Heart left ventricle (tissue), 16 donors: ENCODE data around the gene CPT1B. TPM values are rescaled to one million over a fixed set of nuclear protein-coding genes. Genes with fewer than 3 reads are reported as not detected.
"Not testable (repeated sequence)": the region's sequence is repeated elsewhere in the genome, so short reads cannot be mapped to it uniquely, and the experiment has no call there.

Source experiments
- ATAC-seq, 4 donors: fragments of 200-7000 bp; cut with Tn5 transposase; one replicate each; pipeline ENCODE4 v1.9.1; 2020 to 2022; ENCODE audit warnings: moderate library complexity in 4 of 4, mild to moderate bottlenecking in 3 of 4, moderate number of reproducible peaks in 1 of 4
- DNase-seq, 5 donors: peaks; one replicate each; pipeline ENCODE4 v3.0.0-alpha.2; 2020
- H3K27ac ChIP-seq, 12 donors: fragments of 200-600 bp; sonication (generic) in 4 of 12; one replicate each; pipeline versions ENCODE4 v1.5.0 to v1.8.0; 2016 to 2022; ENCODE audit warnings: mild to moderate bottlenecking in 2 of 12
- H3K27me3 ChIP-seq, 9 donors: fragments of 200-600 bp; sonication (generic) in 2 of 9; one replicate each; pipeline versions ENCODE4 v1.5.1 to v1.8.0; 2016 to 2022; ENCODE audit warnings: mild to moderate bottlenecking in 3 of 9
- H3K36me3 ChIP-seq, 9 donors: fragments of 200-600 bp; sonication (generic) in 2 of 9; one replicate each; pipeline versions ENCODE4 v1.5.0 to v1.8.0; 2018 to 2022; ENCODE audit warnings: mild to moderate bottlenecking in 2 of 9
- H3K4me1 ChIP-seq, 12 donors: fragments of 200-600 bp; sonication (generic) in 4 of 12; one replicate each; pipeline versions ENCODE4 v1.5.0 to v1.8.0; 2016 to 2022; ENCODE audit warnings: mild to moderate bottlenecking in 3 of 12
- H3K4me3 ChIP-seq, 12 donors: fragments of 200-600 bp; sonication (generic) in 4 of 12; one replicate each; pipeline versions ENCODE4 v1.5.0 to v1.8.0; 2017 to 2022; ENCODE audit warnings: mild to moderate bottlenecking in 9 of 12, moderate library complexity in 4 of 12
- H3K9me3 ChIP-seq, 12 donors: fragments of 200-600 bp; sonication (generic) in 4 of 12; one replicate each; pipeline versions ENCODE4 v1.5.0 to v1.8.0; 2016 to 2022; ENCODE audit warnings: mild to moderate bottlenecking in 1 of 12
- POLR2A ChIP-seq, 2 donors: fragments of 450-650 bp; IDR thresholded peaks; one replicate each; pipeline ENCODE4 v1.6.1; 2017; ENCODE audit warnings: antibody characterized with exemption in 2 of 2, mild to moderate bottlenecking in 2 of 2, moderate library complexity in 2 of 2
- WGBS, 4 donors: extraction: QIAGEN DNeasy Blood & Tissue Kit in 2 of 4; methylation state at CpG; one replicate each; pipeline versions ENCODE4 v1.1.5 to v1.1.7; 2013 to 2018; 5-methylcytosine and 5-hydroxymethylcytosine counted together
- intact Hi-C, 10 donors: fragments of 100-400 bp; cut with DNase I; formaldehyde crosslinking; loops; one replicate each; pipeline versions ENCODE4 v1.11.1 to v1.14.2; 2022
- polyA plus RNA-seq, 2 donors: library from polyadenylated mRNA; stranded (reverse); fragments of 200-250 nt; gene quantifications; one replicate each; pipeline ENCODE4 v1.2.3, GENCODE V29; 2013
- total RNA-seq, 9 donors: library from RNA; depleted of rRNA in 2 of 9; stranded (reverse); fragments of >200 nt in 2 of 9; fragmentation: NEBNext Ultra II Directional in 3 of 9; extraction: Animal tissue kit (Norgen Biotek cat#: 25700) in 3 of 9; gene quantifications; one replicate each; pipeline versions ENCODE4 v1.1.0 to v1.2.4, GENCODE V29; 2016 to 2023
- TF ChIP-seq, protein P1 (sequence below), 12 donors: fragments of 200-600 bp; sonication (generic) in 4 of 12; IDR thresholded peaks; one replicate each; pipeline versions ENCODE4 v1.5.0 to v1.8.0; 2018 to 2022; ENCODE audit warnings: antibody characterized with exemption in 12 of 12, mild to moderate bottlenecking in 5 of 12
- donor health status: ischemic (EF 13 %, LVEDD 7.1; RV severe dilation, severe dysfunction).
- donor health status: healthy with polysubstance abuse.
- donor health status: DM: no; HTN: yes; CAD: no.
- donor health status: DM: no; HTN: no; CAD: no.
- donor health status: ischemic (EF 25% LVEDD 6.9; RV normal size, moderate dysfunction).
- donor health status: ischemic (EF 25% LVEDD 5.7; RV mildly dilated, moderate dysfunction).
- donor health status: healthy.
- donor health status: DM: yes; HTN: yes; CAD: no.
- donor health status: ischemic (EF 35%, LVEDD 5.7; RV mildly dilated, moderate dysfunction).
- donor health status: nonischemic (EF 11% LVEDD 7.7; RV severe dilation, severe dysfunction).
- donor health status: DM: yes; HTN: yes; CAD: no.
- donor health status: PGD.
- donor health status: ischemic (EF 29% LVEDD 5.4; RV normal size, mild dysfunction).
- donor health status: nonischemic (EF 23%, LVEDD 6.1; RV moderate dilation, normal function).

The CPT1B gene
- total and polyA plus RNA-seq, 11 donors = 51.4 to 467 (median 303) TPM

DNA sequence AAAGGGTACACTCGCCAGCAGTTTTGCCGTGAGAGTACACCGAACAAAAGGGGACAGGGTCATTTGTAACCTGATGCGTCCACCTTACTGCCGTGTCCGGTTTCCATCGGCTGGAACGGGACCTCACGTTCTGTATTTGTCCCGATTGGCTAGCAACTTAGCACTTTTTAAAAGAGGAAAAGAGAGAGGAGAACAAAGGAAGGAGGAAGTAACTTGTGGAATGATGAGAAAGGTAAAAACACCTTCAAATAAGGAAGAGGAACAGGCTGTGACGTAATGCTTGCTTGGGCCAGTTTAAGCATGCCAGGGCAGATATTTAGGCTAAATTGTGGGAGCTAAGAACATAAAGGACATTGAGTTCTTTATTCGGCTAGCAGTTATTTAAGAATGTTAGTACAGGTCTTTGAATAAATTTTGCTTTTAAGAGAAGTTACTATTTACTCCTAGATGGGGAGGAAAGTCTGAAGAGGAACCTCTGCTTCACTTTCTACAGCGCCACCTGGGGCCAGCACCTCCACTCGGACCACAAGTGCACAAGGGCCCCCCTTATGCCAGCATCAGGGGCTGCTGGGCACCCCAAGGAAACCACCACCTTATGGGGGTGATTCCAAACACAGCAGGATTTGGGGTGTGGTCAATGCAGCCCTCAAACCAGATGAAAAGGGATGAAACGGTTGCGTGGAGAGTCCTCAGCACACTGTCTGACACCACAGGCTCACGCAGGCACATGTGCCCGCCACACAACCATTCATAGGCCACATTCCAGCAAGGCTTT is 43.9 kb upstream of the CPT1B start:
- intact Hi-C loops = loop anchor here in 4 of 10 donors (2.0 to 5.0 kb wide), 3 partner anchors 80 to 95 kb away; partner anchors contain the start of gene SCO2 (in 2 of the 4)
- Histone ChIP-seq H3K9me3 (no peaks in the 10 kb centered on the region), H3K36me3 (peaks cover 0 to 15% (median 0%) of the 10 kb centered on the region in 9 donors), H3K27me3 (no peaks in the 10 kb centered on the region), H3K27ac (peak overlapping the region in 7 of 12 donors; percentile 4 to 87 (median 52)), H3K4me1 (peaks cover 0 to 46% (median 26%) of the 10 kb centered on the region in 12 donors), H3K4me3 (peak overlapping the region in 2 of 12 donors; percentile 46 to 48)
- DNase-seq (peak in 1 of 5 donors; percentile 16), ATAC-seq (no peak)
- TF ChIP-seq, protein P1, sequence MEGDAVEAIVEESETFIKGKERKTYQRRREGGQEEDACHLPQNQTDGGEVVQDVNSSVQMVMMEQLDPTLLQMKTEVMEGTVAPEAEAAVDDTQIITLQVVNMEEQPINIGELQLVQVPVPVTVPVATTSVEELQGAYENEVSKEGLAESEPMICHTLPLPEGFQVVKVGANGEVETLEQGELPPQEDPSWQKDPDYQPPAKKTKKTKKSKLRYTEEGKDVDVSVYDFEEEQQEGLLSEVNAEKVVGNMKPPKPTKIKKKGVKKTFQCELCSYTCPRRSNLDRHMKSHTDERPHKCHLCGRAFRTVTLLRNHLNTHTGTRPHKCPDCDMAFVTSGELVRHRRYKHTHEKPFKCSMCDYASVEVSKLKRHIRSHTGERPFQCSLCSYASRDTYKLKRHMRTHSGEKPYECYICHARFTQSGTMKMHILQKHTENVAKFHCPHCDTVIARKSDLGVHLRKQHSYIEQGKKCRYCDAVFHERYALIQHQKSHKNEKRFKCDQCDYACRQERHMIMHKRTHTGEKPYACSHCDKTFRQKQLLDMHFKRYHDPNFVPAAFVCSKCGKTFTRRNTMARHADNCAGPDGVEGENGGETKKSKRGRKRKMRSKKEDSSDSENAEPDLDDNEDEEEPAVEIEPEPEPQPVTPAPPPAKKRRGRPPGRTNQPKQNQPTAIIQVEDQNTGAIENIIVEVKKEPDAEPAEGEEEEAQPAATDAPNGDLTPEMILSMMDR (IDR thresholded peaks at IDR 0.05) = peak in 3 of 12 donors; percentile 5 to 15 (median 12)
- TF ChIP-seq POLR2A (IDR thresholded peaks at IDR 0.05) = no peak
- WGBS, 4 donors = 37 to 48% (median 40%) methylated on average over 15 to 18 of the region's 18 CpGs

DNA sequence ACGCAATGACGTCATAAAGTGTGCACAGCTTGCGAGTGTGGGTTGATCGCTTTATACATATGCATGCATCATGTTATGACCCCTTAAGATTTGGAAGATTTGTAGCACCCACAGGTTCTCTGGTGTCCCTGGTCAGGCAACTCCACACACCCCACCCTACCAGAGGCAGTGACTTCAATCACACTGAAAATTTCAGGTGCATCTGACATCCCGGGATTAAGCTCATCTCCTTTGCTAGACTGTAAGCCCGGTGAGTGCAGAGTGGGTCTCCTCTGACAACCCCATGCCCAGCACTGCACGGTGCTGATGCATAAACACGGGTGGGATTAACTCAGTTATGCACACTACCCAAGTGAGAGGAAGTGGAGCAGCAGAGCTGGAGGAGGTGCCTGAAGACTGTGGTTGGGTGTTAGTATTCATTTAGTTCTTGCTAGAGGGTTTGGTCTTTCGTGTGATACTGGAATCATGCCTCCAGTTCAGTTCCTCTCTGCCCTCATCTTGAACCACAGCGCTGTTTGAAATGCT is 43.2 kb upstream of the CPT1B start:
- H3K4me3 ChIP-seq = peak overlapping the region in 6 of 12 donors; percentile 34 to 48 (median 44)
- H3K9me3 ChIP-seq = no peaks in the 10 kb centered on the region
- TF ChIP-seq POLR2A (IDR thresholded peaks at IDR 0.05) = no peak
- TF ChIP-seq, protein P1 (IDR thresholded peaks at IDR 0.05) = no peak
- intact Hi-C loops = loop anchor here in 4 of 10 donors (2.0 to 5.0 kb wide), 3 partner anchors 79 to 95 kb away; partner anchors contain the start of gene SCO2 (in 2 of the 4)
- ATAC-seq = peak in 3 of 4 donors; percentile 11 to 29 (median 12)
- WGBS, 4 donors = 30 to 41% (median 39%) methylated on average over 10 of the region's 10 CpGs
- peaks cover 0 to 15% (median 0%) of the 10 kb centered on the region in 9 donors for H3K36me3 ChIP-seq
- peak overlapping the region in 8 of 12 donors; percentile 22 to 87 (median 51) for H3K27ac ChIP-seq
- no peaks in the 10 kb centered on the region for H3K27me3 ChIP-seq
- H3K4me1 ChIP-seq = peaks cover 0 to 39% (median 21%) of the 10 kb centered on the region in 12 donors
- DNase-seq = peak in 1 of 5 donors; percentile 19

DNA sequence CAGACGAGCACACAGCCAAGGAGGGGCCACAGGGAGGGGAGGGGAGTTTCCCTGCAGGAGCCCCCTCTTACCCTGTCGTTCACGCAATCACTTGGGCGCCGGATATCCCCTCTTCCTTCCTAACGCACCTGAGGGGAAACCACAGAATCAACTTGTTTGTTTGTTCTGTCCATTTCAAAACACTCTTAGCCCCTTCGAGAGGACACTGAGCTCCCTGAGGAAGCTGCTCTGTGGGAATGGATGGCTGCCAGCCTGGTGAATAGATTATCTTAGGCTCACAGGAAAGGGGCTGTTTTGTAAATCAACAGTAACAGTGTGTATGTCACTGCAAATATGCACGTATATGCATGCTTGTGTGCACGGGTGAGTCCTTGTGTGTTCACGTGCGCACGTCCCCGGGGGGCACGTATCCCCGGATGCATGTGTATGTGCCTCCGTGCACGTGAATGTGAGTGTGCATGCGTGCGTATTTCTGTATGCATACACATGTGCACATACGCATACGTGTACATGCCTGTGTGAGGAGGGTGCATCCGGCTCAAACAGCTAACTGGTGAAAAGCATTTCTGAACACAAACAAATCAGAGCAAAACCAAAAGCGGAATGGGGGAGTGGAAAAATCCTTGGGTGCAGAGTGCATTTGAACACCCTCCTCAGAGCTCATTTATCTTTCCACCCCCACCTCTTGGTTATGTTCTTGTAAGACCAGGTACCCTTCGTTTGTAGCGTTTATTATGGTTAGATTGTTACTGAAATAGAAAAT is 42.5 kb upstream of the CPT1B start:
- DNase-seq (peak in 4 of 5 donors; percentile 76 to 87 (median 82)), ATAC-seq (peak; percentile 74 to 91 (median 80))
- WGBS, 4 donors = 14 to 27% (median 21%) methylated on average over 24 to 25 of the region's 25 CpGs
- peak overlapping the region in 9 of 12 donors; percentile 34 to 50 (median 43) for H3K4me3 ChIP-seq
- TF ChIP-seq, protein P1 (IDR thresholded peaks at IDR 0.05) = peak in 5 of 12 donors; percentile 0 to 83 (median 63)
- no peak for TF ChIP-seq POLR2A (IDR thresholded peaks at IDR 0.05)
- intact Hi-C loops = loop anchor here in 4 of 10 donors (2.0 to 5.0 kb wide), 3 partner anchors 78 to 94 kb away; partner anchors contain the start of gene SCO2 (in 2 of the 4)
- peaks cover 0 to 36% (median 21%) of the 10 kb centered on the region in 12 donors for H3K4me1 ChIP-seq
- H3K36me3 ChIP-seq = peaks cover 0 to 10% (median 0%) of the 10 kb centered on the region in 9 donors
- peak overlapping the region in 8 of 12 donors; percentile 22 to 87 (median 52) for H3K27ac ChIP-seq
- H3K9me3 ChIP-seq = no peaks in the 10 kb centered on the region
- no peaks in the 10 kb centered on the region for H3K27me3 ChIP-seq

DNA sequence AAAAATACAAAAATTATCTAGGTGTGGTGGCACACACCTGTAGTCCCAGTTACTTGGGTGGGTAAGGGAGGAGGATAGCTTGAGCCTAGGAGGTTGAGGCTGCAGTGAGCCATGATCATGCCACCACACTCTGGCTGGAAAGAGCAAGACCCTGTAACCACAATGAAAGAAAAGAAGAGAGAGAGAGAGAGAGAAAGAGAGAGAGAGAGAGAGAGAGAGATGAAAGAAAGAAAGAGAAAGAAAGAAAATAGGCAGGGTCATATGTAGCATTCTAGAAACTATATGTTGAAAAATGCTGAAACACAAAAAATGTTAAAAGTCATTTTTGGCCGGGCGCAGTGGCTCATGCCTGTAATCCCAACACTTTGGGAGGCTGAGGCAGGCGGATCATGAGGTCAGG is 36.1 kb upstream of the CPT1B start:
- not testable (repeated sequence) for H3K9me3 ChIP-seq, H3K4me3 ChIP-seq, H3K36me3 ChIP-seq, H3K27ac ChIP-seq, DNase-seq, ATAC-seq, H3K4me1 ChIP-seq, H3K27me3 ChIP-seq
- intact Hi-C loops = loop anchor here in 2 of 10 donors (5.0 to 10.0 kb wide), 4 partner anchors 67 to 369 kb away; partner anchors contain the start of genes KLHDC7B (in 2 of the 2) and TUBGCP6 (in 1 of the 2)
- WGBS, 4 donors = 65 to 91% (median 84%) methylated on average over 3 of the region's 3 CpGs
